Retinal pigment epithelial cell (primary cell): ENCODE results near the gene UBE4B.
A peak's percentile ranks its signal among the peaks of the same experiment; 100 is the strongest.

Source experiments
- DNase-seq: peaks from one replicate; pipeline ENCODE4 v3.0.0-alpha.2; 2010; ENCODE audit warnings: low read depth
- H3K4me3 ChIP-seq: 2 replicates; pipeline ENCODE4 v1.5.1; 2011; ENCODE audit warnings: mild to moderate bottlenecking, low read length, control low read depth, moderate library complexity
- TF ChIP-seq, protein P1 (sequence below): conservative IDR thresholded peaks from 2 replicates; pipeline ENCODE4 v1.5.1; 2011; ENCODE audit warnings: low read depth, low read length, control low read depth, inconsistent platforms

Gene UBE4B

DNA sequence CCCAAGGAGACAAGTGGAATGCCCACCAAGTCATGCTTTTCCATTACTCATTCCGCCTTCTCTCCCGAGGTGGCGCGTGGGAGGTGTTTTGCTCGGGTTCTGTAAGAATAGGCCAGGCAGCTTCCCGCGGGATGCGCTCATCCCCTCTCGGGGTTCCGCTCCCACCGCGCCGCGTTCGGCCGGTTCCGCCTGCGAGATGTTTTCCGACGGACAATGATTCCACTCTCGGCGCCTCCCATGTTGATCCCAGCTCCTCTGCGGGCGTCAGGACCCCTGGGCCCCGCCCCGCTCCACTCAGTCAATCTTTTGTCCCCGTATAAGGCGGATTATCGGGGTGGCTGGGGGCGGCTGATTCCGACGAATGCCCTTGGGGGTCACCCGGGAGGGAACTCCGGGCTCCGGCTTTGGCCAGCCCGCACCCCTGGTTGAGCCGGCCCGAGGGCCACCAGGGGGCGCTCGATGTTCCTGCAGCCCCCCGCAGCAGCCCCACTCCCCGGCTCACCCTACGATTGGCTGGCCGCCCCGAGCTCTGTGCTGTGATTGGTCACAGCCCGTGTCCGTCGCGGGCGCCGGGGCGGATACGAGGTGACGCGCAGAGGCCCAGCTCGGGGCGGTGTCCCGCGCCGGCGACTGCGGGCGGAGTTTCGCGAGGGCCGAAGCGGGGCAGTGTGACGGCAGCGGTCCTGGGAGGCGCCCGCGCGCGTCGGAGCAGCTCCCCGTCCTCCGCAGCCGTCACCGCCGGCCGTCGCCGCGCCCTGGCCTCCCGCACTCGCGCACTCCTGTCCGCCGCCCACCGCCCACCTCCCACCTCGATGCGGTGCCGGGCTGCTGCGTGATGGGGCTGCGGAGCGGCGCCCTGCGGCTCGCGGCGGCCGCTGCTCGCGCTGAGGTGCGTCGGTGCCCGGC, 177.4 kb downstream of the UBE4B start, which contains the start of gene KIF1B:
KIF1B (plus strand) TSS at position 666 of the 906 bp plus-strand sequence. CDS start 21,759 bp downstream, outside the sequence.
- DNase-seq = peak; percentile 88
- TF ChIP-seq, protein P1, sequence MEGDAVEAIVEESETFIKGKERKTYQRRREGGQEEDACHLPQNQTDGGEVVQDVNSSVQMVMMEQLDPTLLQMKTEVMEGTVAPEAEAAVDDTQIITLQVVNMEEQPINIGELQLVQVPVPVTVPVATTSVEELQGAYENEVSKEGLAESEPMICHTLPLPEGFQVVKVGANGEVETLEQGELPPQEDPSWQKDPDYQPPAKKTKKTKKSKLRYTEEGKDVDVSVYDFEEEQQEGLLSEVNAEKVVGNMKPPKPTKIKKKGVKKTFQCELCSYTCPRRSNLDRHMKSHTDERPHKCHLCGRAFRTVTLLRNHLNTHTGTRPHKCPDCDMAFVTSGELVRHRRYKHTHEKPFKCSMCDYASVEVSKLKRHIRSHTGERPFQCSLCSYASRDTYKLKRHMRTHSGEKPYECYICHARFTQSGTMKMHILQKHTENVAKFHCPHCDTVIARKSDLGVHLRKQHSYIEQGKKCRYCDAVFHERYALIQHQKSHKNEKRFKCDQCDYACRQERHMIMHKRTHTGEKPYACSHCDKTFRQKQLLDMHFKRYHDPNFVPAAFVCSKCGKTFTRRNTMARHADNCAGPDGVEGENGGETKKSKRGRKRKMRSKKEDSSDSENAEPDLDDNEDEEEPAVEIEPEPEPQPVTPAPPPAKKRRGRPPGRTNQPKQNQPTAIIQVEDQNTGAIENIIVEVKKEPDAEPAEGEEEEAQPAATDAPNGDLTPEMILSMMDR = peak; percentile 87
- H3K4me3 ChIP-seq = peak within 1 kb of the TSS; percentile 95

DNA sequence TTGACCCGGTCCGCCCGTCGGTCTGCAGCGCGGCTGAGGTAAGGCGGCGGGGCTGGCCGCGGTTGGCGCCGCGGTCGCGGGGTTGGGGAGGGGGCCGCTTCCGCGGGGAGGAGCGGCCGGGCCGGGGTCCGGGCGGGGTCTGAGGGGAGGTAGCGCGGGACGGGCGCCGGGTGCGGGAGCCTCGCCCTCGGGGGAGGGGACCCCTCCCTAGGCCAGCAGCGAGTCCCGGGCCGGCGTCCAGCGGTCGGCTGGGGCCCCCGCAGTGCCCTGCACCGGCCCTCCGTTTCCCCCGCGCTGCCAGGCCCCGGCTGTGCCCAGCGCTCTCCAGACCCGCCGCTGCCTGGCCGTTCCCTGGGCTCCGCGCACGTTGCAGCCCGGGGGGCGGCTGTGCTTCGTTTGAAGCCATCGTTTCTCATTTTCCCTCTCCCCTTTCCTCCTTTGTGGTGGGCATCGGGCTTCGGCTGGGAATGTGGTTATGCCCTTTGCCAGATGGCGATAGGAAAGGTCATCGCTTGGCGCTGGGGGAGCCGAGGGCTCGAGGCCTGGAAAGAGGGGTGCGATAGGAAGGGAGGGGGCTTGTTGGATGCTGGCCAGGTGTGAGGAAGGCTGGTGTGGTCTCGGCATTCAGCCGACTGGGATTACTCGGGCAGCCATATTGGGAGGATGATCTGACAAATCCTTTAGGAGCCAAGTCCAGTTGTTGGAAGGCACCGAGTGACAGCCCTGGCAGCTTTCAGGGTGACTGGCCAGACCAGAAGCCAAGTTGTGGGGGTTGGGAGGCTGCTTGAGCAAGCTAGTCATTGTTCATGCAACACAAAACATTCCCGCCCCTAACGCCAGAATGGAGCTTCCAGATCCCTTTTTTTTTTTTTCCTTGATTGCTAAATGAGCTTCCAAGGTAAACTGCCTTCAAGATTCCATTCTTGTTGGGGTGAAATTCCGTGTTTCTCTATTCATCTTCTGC, 178.4 kb downstream of the UBE4B start:
- TF ChIP-seq, protein P1 = no peak
- peak; percentile 66 for DNase-seq
- peak overlapping the region; percentile 95 for H3K4me3 ChIP-seq

DNA sequence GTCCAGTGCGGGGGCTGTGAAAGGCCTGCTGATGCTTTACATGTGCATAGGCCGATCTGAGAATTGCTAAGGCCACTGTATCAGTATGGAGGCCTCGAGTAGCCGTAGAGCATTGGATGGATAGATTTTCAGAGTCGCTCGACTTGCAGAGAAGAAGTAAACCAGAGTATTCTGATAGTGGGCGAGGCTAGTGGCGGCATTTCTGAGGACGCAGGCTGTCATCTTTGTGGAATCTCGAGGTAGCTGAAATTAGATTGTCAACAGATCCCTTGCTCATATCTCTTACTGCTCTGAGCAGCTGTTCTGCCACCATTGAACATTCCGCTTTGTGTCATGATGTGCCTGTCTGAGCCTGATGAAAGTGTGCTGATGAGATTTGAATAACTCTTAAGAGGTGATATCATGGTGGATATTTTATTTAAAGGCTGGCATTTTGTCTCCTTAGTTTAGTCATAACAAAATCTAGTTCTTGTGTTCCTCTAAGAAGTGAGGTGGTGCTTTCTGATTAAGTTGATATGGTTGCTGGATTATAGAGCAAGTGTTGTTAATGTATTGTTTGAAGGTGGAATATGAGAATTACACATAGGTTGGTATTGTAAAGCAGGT, 179.2 kb downstream of the UBE4B start:
- peak overlapping the region; percentile 95 for H3K4me3 ChIP-seq
- DNase-seq = no peak
- TF ChIP-seq, protein P1 = no peak

DNA sequence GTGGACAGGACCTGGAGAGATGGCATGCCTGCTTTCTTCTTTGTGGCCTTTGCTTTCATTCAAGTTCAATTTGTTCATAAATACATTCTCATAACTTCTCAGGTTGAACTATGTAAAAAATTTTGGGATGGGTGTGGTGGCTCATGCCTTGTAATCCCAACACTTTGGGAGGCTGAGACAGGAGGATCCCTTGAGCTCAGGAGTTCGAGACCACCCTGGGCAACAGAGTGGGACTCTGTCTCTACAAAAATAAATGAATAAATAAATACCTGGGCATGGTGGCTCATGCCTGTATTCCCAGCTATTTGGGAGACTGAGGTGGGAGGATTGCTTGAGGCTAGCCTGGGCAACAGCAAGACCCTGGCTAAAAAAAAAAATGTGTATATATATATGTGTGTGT, 179.7 kb downstream of the UBE4B start:
- no peak for DNase-seq
- TF ChIP-seq, protein P1 = no peak
- peak overlapping the region; percentile 95 for H3K4me3 ChIP-seq

DNA sequence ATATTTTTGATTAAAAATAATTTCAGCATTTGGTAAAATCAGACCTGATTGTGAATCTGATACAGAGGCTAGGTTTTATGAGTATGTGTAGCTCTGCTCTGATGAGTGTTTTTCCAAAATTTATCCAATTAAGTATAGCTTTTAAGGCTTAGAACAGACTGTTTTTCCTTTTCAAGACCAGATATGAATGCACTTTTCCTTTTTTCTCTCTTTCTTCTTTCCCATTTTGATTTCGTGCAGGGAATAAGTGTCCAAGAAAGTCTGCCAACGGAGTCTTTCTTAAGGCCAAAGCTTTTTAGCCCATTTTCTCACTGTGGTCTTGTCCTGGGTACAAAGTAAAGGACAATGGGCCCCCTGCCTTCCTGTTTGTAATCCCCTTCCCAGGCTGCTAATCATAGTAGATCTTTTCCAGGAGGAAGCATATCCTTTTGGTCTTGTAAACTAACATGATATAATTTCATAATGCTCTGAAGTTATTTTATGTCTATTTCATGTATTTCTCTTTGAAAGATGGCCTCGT, 180.5 kb downstream of the UBE4B start:
- TF ChIP-seq, protein P1 = no peak
- no peak for DNase-seq
- H3K4me3 ChIP-seq = no peak overlapping the region

DNA sequence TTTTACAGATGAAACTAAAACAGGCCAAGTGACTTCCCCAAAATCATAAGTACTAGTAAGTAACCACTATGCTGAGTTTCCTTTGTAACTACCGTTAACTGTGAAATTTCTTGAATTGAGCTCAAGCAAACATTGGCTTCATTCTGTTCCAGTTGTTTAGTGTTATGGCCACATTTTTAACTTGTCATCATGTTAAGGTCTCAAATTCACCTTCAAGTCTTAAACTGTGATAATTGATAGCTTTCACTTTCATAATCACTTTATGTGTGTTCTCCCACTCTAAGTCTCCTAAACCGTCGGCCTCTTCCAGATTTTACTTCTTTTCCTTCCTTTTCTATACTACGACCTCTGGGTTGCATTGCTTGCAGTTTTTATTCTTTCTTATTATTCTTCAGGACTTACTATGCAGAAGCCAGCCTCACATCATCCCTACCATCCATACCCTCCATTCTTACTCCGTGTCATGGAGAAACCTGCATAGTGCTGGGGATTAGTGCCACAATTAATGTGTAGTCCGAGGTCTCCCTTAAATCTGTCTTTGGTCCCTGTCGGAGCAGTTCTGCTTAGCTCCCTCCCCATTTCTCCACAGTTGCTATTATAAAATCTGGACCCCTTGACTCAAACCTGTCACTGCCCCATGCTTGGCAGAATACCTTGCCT, 183.5 kb downstream of the UBE4B start:
- DNase-seq = no peak
- H3K4me3 ChIP-seq = no peak overlapping the region
- TF ChIP-seq, protein P1 = no peak
